GM06990 (cell line): ENCODE data around the gene PUM1.

Experiments
- DNase-seq: peaks from one replicate; pipeline ENCODE4 v3.0.0-alpha.2; 2011; ENCODE audit not compliant: insufficient read length; ENCODE audit errors: extremely low read depth
- H3K27me3 ChIP-seq: replicated peaks from 2 replicates; pipeline ENCODE4 v1.6.0; 2011; ENCODE audit warnings: low read length; ENCODE audit not compliant: control insufficient read depth, insufficient read depth
- H3K36me3 ChIP-seq: 2 replicates; pipeline ENCODE4 v1.5.1; 2011; ENCODE audit warnings: low read length; ENCODE audit not compliant: control insufficient read depth, insufficient read depth
- H3K4me3 ChIP-seq: replicated peaks from 2 replicates; pipeline ENCODE4 v1.5.1; 2011; ENCODE audit warnings: low read depth, mild to moderate bottlenecking, control low read depth, low read length
- CTCF ChIP-seq: IDR thresholded peaks from 2 replicates; pipeline ENCODE4 v1.5.1; 2011; ENCODE audit warnings: low read length, control low read depth, mild to moderate bottlenecking, inconsistent platforms; ENCODE audit not compliant: insufficient read depth, poor library complexity, severe bottlenecking

PUM1 gene

GRCh38 chr1:30927448-30927847, 138.1 kb downstream of the PUM1 start:
- H3K4me3 ChIP-seq, result no peak overlapping the region
- TF ChIP-seq CTCF, result no peak
- no peak for DNase-seq

GRCh38 chr1:30923597-30923996, 141.9 kb downstream of the PUM1 start:
- no peaks in the 10 kb centered on the region for H3K27me3 ChIP-seq
- H3K36me3 ChIP-seq, result no peaks in the 10 kb centered on the region
- no peak for TF ChIP-seq CTCF
- no peak for DNase-seq
- no peak overlapping the region for H3K4me3 ChIP-seq

More at GRCh38 chr1:30927448-30927847, 138.1 kb downstream of the PUM1 start:
- no peaks in the 10 kb centered on the region for H3K27me3 ChIP-seq
- H3K36me3 ChIP-seq, result peaks cover 1% of the 10 kb centered on the region; the same call in 1 of the 2 replicates

GRCh38 chr1:30920827-30921226, 144.7 kb downstream of the PUM1 start:
- DNase-seq, result no peak
- no peak overlapping the region for H3K4me3 ChIP-seq
- H3K27me3 ChIP-seq, result no peaks in the 10 kb centered on the region
- TF ChIP-seq CTCF, result no peak
- no peaks in the 10 kb centered on the region for H3K36me3 ChIP-seq

GRCh38 chr1:30919025-30919881, 146.3 kb downstream of the PUM1 start:
- no peak for DNase-seq
- Histone ChIP-seq H3K4me3 (no peak overlapping the region), H3K36me3 (no peaks in the 10 kb centered on the region), H3K27me3 (no peaks in the 10 kb centered on the region)
- no peak for TF ChIP-seq CTCF

GRCh38 chr1:30916296-30916695, 149.2 kb downstream of the PUM1 start:
- Histone ChIP-seq H3K4me3 (no peak overlapping the region), H3K36me3 (no peaks in the 10 kb centered on the region), H3K27me3 (no peaks in the 10 kb centered on the region)
- DNase-seq, result no peak
- TF ChIP-seq CTCF, result no peak
